Astrocyte (in vitro differentiated cells and primary cell): ENCODE results near the gene CIAO2B. TPM values are rescaled to one million over a fixed set of nuclear protein-coding genes. Genes with fewer than 3 reads are reported as not detected.

Experiments
- DNase-seq: peaks from one replicate; pipeline ENCODE4 v3.0.0-alpha.2; 2010; ENCODE audit warnings: low read depth
- FAIRE-seq: peaks from 2 replicates; lab custom pipeline; 2011; peaks lifted over from hg19 to GRCh38; lab: Jason Lieb, UNC
- H2AFZ ChIP-seq: 2 replicates; pipeline ENCODE4 v1.6.0; 2012; ENCODE audit warnings: low read depth, low read length, inconsistent platforms
- H3K27ac ChIP-seq: 2 replicates; pipeline ENCODE4 v1.5.1; 2011; ENCODE audit warnings: low read depth, low read length, inconsistent platforms
- H3K27me3 ChIP-seq: 2 replicates; pipeline ENCODE4 v1.6.0; 2011; ENCODE audit warnings: low read length, inconsistent platforms; ENCODE audit not compliant: insufficient read depth
- H3K36me3 ChIP-seq: 2 replicates; pipeline ENCODE4 v1.5.1; 2011; ENCODE audit warnings: low read length, inconsistent platforms; ENCODE audit not compliant: insufficient read depth
- H3K4me1 ChIP-seq: 2 replicates; pipeline ENCODE4 v1.5.1; 2011; ENCODE audit warnings: low read length, inconsistent platforms; ENCODE audit not compliant: insufficient read depth
- H3K4me2 ChIP-seq: 2 replicates; pipeline ENCODE4 v1.6.0; 2012; ENCODE audit warnings: low read length, inconsistent platforms
- H3K4me3 ChIP-seq: 2 replicates; pipeline ENCODE4 v1.5.1; 2011; ENCODE audit warnings: low read depth, mild to moderate bottlenecking, low read length, inconsistent platforms; ENCODE audit not compliant: insufficient read depth
- H3K79me2 ChIP-seq: 2 replicates; pipeline ENCODE4 v1.6.0; 2012; ENCODE audit warnings: mild to moderate bottlenecking, low read length, inconsistent platforms; ENCODE audit not compliant: insufficient read depth
- H3K9ac ChIP-seq: 2 replicates; pipeline ENCODE4 v1.6.0; 2012; ENCODE audit warnings: mild to moderate bottlenecking, low read length, inconsistent platforms
- H3K9me3 ChIP-seq: 2 replicates; pipeline ENCODE4 v1.5.1; 2012; ENCODE audit warnings: low read depth, mild to moderate bottlenecking, low read length, inconsistent platforms; ENCODE audit not compliant: insufficient read depth
- H4K20me1 ChIP-seq: 2 replicates; pipeline ENCODE4 v1.6.0; 2012; ENCODE audit warnings: low read length, inconsistent platforms; ENCODE audit not compliant: insufficient read depth
- H3K27ac Mint-ChIP-seq: one replicate; pipeline ENCODE4 v1.8.0; 2021; ENCODE audit warnings: mild to moderate bottlenecking, mixed read lengths; ENCODE audit not compliant: unreplicated experiment
- H3K27me3 Mint-ChIP-seq: one replicate; pipeline ENCODE4 v1.8.0; 2021; ENCODE audit warnings: low read depth, mixed read lengths; ENCODE audit not compliant: unreplicated experiment
- H3K36me3 Mint-ChIP-seq: one replicate; pipeline ENCODE4 v1.8.0; 2021; ENCODE audit warnings: low read depth, mixed read lengths; ENCODE audit not compliant: unreplicated experiment
- H3K4me1 Mint-ChIP-seq: one replicate; pipeline ENCODE4 v1.8.0; 2021; ENCODE audit warnings: low read depth, mixed read lengths; ENCODE audit not compliant: unreplicated experiment
- H3K4me3 Mint-ChIP-seq: one replicate; pipeline ENCODE4 v1.8.0; 2021; ENCODE audit warnings: mild to moderate bottlenecking, moderate library complexity, mixed read lengths; ENCODE audit not compliant: unreplicated experiment
- H3K9me3 Mint-ChIP-seq: one replicate; pipeline ENCODE4 v1.8.0; 2021; ENCODE audit warnings: mild to moderate bottlenecking, mixed read lengths; ENCODE audit not compliant: unreplicated experiment
- CTCF ChIP-seq: IDR thresholded peaks from 2 replicates; pipeline ENCODE4 v1.5.1; 2011; ENCODE audit warnings: low read depth, mild to moderate bottlenecking, inconsistent platforms, low read length, moderate library complexity; ENCODE audit not compliant: insufficient read depth
- EZH2 ChIP-seq: IDR thresholded peaks from 2 replicates; pipeline ENCODE4 v1.6.1; 2012; ENCODE audit warnings: mild to moderate bottlenecking, low read length, inconsistent platforms; ENCODE audit not compliant: insufficient read depth
- total RNA-seq: library from RNA; stranded (reverse); gene quantifications from 2 replicates; pipeline ENCODE4 v1.2.1, GENCODE V29; 2021

Gene CIAO2B
- total RNA-seq, 1 donor from 2014 or later: 75.6 TPM

- Histone ChIP-seq H3K4me2 (no peak overlapping the region), H3K9me3 (no peaks in the 10 kb centered on the region), H2AFZ (no peak overlapping the region), H3K79me2 (no peaks in the 10 kb centered on the region), H4K20me1 (peaks cover 1% of the 10 kb centered on the region), H3K4me1 (peaks cover 12% of the 10 kb centered on the region), H3K27me3 (no peaks in the 10 kb centered on the region), H3K27ac (no peak overlapping the region), H3K36me3 (no peaks in the 10 kb centered on the region), H3K4me3 (no peak overlapping the region), H3K9ac (peak overlapping the region; percentile 4)
- H3K9me3 Mint-ChIP-seq: peaks cover 3% of the 10 kb centered on the region
- TF ChIP-seq CTCF (no peak), EZH2 (no peak)
- no peak overlapping the region for H3K4me3 Mint-ChIP-seq
- H3K27me3 Mint-ChIP-seq: peaks cover 7% of the 10 kb centered on the region
- peaks cover 1% of the 10 kb centered on the region for H3K36me3 Mint-ChIP-seq
- no peak for DNase-seq
- H3K27ac Mint-ChIP-seq: no peak overlapping the region
- no peak for FAIRE-seq
- peaks cover 19% of the 10 kb centered on the region for H3K4me1 Mint-ChIP-seq
Measured at GRCh38 chr16:66895689-66895979, 38.6 kb downstream of the CIAO2B start.

DNA sequence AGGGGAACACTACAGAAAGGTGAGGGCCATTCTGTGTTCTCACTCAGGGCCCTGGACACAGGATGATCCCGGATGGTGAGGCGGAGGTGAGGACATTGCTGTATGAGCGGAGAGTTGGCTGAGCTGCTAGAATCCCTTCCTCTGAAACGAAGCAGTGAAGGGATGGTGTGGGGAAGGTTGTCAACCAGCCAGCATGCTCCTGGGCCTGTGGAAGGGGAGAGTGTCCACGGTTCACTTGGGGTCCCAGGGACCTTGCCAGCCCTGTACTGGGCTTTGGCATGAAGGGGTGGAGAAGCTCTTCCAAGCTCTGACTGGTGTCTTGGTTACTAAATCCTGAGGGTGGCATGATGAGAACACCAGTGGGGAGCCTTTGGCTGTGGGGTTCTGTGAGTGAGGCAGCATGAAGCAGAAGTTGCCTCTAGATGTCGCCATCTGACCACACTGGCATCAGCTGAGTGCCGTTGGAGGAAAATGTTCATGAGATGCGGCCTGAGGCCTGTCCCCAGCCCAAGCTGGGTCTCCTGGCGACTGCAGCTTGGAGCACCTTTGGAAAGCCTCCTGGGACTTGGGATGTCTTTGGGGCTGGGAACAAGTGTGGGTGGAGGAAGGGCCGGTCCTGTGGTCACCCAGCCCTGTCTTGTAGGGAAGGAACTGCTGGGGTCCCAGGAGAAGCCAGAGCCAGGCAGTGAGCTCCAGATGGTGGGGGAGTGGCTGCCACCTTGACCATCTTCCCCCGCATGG, 39.1 kb downstream of the CIAO2B start:
- peak overlapping the region; percentile 4 for H3K9ac ChIP-seq
- no peaks in the 10 kb centered on the region for H3K27me3 ChIP-seq
- no peak overlapping the region for H3K27ac Mint-ChIP-seq
- no peak overlapping the region for H3K4me2 ChIP-seq
- H3K4me1 Mint-ChIP-seq: peaks cover 15% of the 10 kb centered on the region
- H2AFZ ChIP-seq: no peak overlapping the region
- H3K4me3 ChIP-seq: no peak overlapping the region
- TF ChIP-seq CTCF (peak; percentile 88), EZH2 (no peak)
- no peak overlapping the region for H3K4me3 Mint-ChIP-seq
- peaks cover 7% of the 10 kb centered on the region for H3K27me3 Mint-ChIP-seq
- H3K36me3 ChIP-seq: no peaks in the 10 kb centered on the region
- no peak overlapping the region for H3K27ac ChIP-seq
- H3K36me3 Mint-ChIP-seq: peaks cover 1% of the 10 kb centered on the region
- peaks cover 3% of the 10 kb centered on the region for H3K9me3 Mint-ChIP-seq
- H3K79me2 ChIP-seq: no peaks in the 10 kb centered on the region
- no peaks in the 10 kb centered on the region for H3K9me3 ChIP-seq
- peak; percentile 48 for DNase-seq
- H3K4me1 ChIP-seq: peaks cover 7% of the 10 kb centered on the region
- FAIRE-seq: peak; percentile 71
- H4K20me1 ChIP-seq: peaks cover 4% of the 10 kb centered on the region

- H4K20me1 ChIP-seq: peaks cover 4% of the 10 kb centered on the region
- H3K27ac ChIP-seq: no peak overlapping the region
- no peak overlapping the region for H3K4me2 ChIP-seq
- H3K36me3 Mint-ChIP-seq: peaks cover 1% of the 10 kb centered on the region
- no peaks in the 10 kb centered on the region for H3K4me1 ChIP-seq
- no peaks in the 10 kb centered on the region for H3K27me3 ChIP-seq
- no peak overlapping the region for H3K4me3 ChIP-seq
- TF ChIP-seq CTCF: no peak
- TF ChIP-seq EZH2: no peak
- peaks cover 8% of the 10 kb centered on the region for H3K4me1 Mint-ChIP-seq
- H3K27ac Mint-ChIP-seq: no peak overlapping the region
- H2AFZ ChIP-seq: no peak overlapping the region
- H3K9me3 ChIP-seq: no peaks in the 10 kb centered on the region
- no peaks in the 10 kb centered on the region for H3K36me3 ChIP-seq
- FAIRE-seq: no peak
- peaks cover 3% of the 10 kb centered on the region for H3K9me3 Mint-ChIP-seq
- H3K79me2 ChIP-seq: no peaks in the 10 kb centered on the region
- H3K9ac ChIP-seq: no peak overlapping the region
- DNase-seq: no peak
- H3K27me3 Mint-ChIP-seq: peaks cover 7% of the 10 kb centered on the region
- H3K4me3 Mint-ChIP-seq: no peak overlapping the region
Measured at GRCh38 chr16:66894055-66894454, 40.1 kb downstream of the CIAO2B start.
